SK-N-MC (cell line): ENCODE data around the gene LSM4.

Source experiments
- EZH2 ChIP-seq: fragments of 200-600 bp; sonication (generic); IDR thresholded peaks from one replicate; pipeline ENCODE4 v1.6.1; 2017; ENCODE audit warnings: antibody characterized with exemption
- FOXP2 ChIP-seq: optimal IDR thresholded peaks from 2 replicates; pipeline ENCODE3; 2011; ENCODE audit warnings: mild to moderate bottlenecking, moderate library complexity; ENCODE audit not compliant: insufficient read depth; ENCODE audit errors: extremely low read length, control extremely low read depth
- POLR2AphosphoS5 ChIP-seq: IDR thresholded peaks from 2 replicates; pipeline ENCODE4 v1.6.1; 2012; ENCODE audit warnings: mild to moderate bottlenecking, low read depth, low read length, borderline replicate concordance

GRCh38 chr19:18271433-18271841 lies 51.4 kb downstream of the LSM4 start:
- TF ChIP-seq FOXP2 (no peak), EZH2 (no peak), POLR2AphosphoS5 (no peak)
